Right renal pelvis (tissue), 4 donors: ENCODE measurements around the gene DHTKD1. TPM values are rescaled to one million over a fixed set of nuclear protein-coding genes. Genes with fewer than 3 reads are reported as not detected.
A peak's percentile ranks its signal among the peaks of the same experiment; 100 is the strongest.
"Not testable (repeated sequence)": the region's sequence is repeated elsewhere in the genome, so short reads cannot be mapped to it uniquely, and the experiment has no call there.

ENCODE experiments used
- DNase-seq, 4 donors: peaks; one replicate each; pipeline ENCODE4 v3.0.0-alpha.2; 2013; ENCODE audit warnings: low read depth in 4 of 4, low spot score in 3 of 4, missing footprints in 1 of 4
- polyA plus RNA-seq, 4 donors: library from polyadenylated mRNA; unstranded; fragments of 120-200 nt; gene quantifications; one replicate each; pipeline ENCODE4 v1.2.1, GENCODE V29; 2013; ENCODE audit not compliant: insufficient read length in 4 of 4

DHTKD1 gene
- polyA plus RNA-seq, 4 donors: 27.8 to 41.3 (median 32.0) TPM

DNA sequence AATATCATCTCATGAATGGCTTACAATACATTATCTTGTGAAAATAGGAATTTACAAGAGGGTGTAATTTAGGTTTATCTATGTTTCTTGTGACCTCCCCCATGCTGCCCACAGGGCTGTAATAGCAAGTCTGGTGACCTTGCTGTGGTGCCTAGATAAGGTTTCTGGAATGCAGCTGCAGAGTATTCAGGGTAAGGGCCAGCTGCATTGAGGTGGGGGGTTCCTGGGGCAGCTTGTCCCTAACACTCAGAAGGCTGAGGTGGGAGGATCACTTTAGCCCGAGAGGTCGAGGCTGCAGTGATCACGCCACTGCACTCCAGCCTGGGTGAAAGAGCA, 5.3 kb upstream of the DHTKD1 start:
- DNase-seq: no peak

- no peak for DNase-seq
Measured at GRCh38 chr10:12067336-12067735, 1.4 kb upstream of the DHTKD1 start.

DNA sequence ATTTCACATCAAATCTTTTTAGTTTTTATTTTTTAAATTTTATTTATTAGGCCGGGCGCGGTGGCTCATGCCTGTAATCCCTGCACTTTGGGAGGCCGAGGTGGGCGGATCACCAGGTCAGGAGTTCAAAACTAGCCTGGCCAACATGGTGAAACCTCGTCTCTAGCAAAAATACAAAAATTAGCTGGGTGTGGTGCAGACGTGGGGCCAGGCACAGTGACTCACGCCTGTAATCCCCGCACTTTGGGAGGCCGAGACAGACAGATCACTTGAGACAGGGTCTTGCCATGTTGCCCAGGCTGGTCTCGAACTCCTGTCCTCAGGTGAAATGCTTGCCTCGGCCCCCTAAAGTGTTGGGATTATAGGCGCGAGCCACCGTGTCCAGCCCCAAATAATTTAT, 2.7 kb downstream of the DHTKD1 start:
- DNase-seq: not testable (repeated sequence)

- DNase-seq: no peak
Measured at GRCh38 chr10:12073526-12073925, 4.8 kb downstream of the DHTKD1 start.

DNA sequence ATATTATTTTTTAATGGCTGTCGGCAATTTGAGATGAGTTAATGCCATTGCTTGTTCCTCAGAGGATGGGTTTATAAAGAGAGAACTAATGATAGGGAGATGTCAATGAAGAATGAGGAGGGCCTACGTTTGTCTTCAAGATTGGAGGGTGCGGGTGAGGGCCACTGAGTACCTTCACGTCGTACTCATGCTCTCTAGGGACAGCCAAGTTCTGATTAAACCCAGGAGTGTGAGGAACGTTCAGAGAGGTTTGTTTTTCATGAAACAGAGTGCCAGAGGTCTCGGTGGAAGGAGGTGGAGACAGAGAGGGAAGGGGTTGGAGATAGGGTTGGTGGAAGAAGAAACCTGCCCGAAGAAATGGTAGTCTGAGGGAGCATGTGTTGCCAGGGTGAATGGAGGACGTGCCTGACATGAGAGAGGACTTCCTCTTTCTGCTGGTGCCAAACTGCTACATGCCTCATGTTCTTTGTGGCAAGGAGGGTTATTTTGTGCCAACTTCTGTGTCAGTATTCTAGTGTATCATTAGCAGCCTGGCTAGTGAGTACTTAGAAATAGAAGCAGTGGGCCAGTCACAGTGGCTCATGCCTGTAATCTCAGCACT, 8.9 kb downstream of the DHTKD1 start:
- DNase-seq: no peak

- no peak for DNase-seq
Measured at GRCh38 chr10:12081470-12081869, 12.7 kb downstream of the DHTKD1 start.

DNA sequence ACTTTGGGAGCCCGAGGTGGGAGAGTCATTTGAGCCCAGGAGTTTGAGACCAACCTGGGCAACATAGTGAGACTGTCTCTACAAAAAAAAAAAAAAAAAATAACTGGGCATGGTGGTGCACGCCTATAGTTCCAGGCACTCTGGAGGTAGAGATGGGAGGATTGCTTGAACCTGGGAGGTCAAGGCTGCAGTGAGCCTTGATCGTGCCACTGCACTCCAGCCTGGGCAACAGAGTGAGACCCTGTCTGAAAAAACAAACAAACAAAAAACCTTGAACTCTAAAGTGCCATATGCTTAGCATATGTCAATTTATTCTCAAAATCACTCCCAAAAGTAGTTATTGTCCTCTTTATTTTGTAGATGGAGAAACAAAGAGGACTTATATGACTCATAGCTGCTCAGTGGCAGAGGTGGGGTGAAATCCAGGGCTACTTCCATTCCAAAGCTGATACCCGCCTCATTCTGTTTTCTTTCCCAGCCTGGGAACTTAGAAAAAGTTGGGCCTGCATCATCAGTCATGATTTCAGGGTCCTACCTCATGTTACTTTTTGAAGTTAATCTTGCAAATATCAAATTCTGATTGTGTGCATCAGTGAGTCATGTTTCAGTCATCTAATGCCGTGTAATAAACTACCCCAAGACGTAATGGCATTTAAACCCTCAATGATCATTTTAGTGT, 13.3 kb downstream of the DHTKD1 start:
- DNase-seq: no peak

- DNase-seq: no peak
Measured at GRCh38 chr10:12088919-12089318, 20.2 kb downstream of the DHTKD1 start.

DNA sequence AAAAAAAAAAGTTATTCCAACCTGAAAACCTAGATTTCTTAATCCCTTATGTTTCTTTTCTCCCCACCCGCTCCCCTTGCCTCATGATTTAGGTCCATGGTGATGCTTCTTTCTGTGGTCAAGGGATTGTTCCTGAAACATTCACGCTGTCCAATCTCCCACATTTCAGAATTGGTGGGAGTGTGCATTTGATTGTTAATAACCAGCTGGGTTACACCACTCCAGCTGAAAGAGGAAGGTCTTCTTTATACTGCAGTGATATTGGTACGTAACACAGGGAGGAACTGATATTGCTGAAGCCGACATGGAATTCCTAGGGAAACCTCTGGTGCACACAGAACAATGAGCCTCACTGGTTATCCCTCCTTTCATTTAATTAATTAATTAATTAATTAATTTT, 22.7 kb downstream of the DHTKD1 start:
- DNase-seq: no peak

DNA sequence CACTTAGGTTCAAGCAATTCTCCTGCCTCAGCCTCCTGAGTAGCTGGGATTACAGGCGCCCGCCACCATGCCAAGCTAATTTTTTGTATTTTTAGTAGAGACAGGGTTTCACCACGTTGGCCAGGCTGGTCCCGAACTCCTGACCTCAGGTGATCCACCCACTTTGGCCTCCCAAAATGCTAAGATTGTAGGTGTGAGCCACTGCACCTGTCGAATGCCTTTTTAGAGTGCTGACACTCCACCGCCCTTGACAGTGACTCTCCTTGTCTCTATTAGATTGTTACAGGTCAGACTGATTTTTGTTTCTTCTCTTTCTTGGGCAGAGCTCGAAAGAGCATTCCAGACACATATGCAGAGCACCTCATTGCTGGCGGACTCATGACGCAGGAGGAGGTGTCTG, 28.6 kb downstream of the DHTKD1 start:
- DNase-seq: not testable (repeated sequence)

DNA sequence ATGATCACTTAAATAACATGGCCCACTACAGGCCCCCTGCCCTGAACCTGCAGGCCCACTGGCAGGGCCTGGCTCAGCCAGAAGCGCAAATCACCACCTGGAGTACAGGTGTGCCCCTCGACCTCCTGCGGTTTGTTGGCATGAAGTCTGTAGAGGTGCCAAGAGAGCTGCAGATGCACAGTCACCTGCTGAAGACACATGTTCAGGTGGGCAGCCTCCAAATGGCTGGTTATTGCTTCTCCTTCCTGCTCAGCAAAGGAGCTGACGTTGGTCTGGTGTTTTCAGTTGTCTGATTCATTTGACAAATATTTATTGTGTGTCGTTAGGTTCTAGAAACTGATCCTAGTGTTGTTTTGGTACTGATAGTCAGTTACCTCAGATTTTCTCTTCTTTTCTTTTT, 29.0 kb downstream of the DHTKD1 start:
- no peak for DNase-seq

- DNase-seq: no peak
Measured at GRCh38 chr10:12098966-12099365, 30.2 kb downstream of the DHTKD1 start.

- no peak for DNase-seq
Measured at GRCh38 chr10:12103802-12104201, 35.0 kb downstream of the DHTKD1 start.

- no peak for DNase-seq
Measured at GRCh38 chr10:12107781-12108180, 39.0 kb downstream of the DHTKD1 start.

DNA sequence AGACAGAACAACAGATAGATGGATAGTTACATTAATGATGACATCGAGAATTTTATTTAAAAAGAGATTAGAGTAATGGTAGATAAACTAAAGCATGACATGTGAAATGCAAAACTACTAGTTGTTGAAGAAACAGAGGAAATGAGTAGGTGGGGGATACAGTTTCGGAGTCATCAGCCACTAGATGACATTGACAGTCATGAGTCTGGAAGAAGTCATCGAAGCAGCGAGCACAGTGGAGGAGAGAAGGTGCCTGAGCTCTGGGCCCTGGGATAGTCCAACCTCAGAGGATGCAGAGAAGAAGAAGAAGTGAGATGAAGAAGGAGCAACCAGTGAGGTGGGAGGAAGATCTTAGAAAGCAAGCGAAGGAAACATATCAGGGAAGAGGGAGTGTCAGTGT, 40.5 kb downstream of the DHTKD1 start:
- DNase-seq: no peak

DNA sequence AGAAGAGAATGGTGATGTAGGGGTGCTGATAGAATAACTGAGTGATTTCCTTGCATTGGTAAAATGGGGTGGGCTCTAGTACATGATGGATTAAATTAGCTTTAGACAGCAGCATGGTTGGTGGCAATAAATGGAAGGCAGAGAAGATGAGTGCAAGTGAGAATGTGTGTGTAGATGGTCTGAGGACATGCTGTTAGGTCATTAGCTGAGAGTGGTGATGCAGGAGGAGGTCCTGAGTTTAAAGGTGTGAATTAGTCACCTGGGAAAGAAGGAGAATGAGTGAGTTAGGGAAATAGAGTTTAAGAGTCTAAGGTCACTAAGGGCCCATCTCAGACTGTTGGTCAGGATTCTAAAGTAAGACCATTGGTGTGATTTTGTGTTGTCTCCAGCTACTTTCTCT, 42.8 kb downstream of the DHTKD1 start:
- DNase-seq: no peak

DNA sequence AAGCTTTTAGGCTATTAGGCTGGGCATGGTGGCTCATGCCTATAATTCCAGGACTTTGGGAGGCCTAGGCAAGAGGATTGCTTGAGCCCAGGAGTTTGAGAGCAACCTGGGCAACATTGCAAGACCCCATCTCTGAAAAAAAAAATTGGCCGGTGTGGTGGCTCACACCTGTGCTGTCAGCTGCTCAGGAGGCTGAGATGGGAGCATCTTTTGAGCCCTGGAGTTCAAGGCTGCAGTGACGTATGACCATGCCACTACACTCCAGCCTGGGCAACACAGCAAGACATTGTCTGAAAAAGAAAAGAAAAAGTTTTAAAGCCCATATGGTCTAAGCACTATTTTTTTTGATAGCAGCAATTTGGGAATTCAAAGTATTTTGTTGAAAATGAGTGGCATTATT, 44.9 kb downstream of the DHTKD1 start:
- no peak for DNase-seq

GRCh38 chr10:12121673-12122072, 52.9 kb downstream of the DHTKD1 start:
- DNase-seq: no peak

DNA sequence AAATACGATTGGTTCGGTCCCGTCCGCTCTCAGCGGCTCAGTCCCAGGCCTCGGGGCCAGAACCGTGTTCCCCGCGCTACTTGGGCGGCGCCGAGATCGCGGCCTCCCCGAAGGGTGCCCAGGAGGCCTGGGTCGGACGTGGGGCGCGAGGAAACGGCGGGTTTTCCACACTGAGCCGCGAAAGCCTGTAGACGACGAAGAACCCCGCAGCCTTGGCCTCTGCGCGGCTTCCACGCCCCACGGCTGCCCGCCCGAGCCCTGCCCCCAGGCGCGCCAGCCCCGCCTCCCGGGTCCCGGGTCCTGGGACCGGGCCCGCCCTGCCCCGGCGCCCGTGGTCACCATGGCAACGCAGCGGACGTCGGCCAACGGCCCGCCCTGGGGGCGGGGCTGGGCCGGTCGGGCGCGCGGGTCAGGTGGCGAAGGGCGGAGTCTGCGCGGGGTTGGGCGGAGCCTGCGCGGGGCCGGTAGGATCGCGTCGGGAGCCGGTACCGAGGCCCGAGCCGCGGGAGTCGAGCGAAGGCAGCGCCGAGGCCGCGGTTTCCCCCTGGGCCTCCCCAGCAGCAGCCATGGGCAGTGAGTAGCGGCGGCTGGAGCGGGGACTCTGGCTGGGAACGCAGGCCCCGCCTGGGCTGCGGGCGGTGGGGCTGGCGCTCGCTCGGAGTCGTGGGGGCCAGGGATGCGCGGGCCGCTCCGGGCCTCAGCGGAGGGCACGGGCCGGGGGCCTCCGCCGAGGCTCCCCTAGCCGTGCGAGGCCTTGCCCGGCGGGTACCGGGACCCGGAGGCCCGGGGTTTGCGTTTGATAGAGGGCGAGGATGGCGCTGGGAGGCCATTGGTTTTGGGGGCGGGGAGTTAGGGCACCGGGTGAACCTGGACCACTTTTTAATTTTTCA, 60.7 kb downstream of the DHTKD1 start, which contains the start of gene SEC61A2:
TSS of gene SEC61A2 (plus strand) at position 456 of the 890 bp plus-strand sequence. CDS start at position 567, 111 bp downstream.
- peak; percentile 86 to 92 (median 90) for DNase-seq

GRCh38 chr10:12130237-12130872, 61.6 kb downstream of the DHTKD1 start:
- DNase-seq: peak in 3 of 4 donors; percentile 20 to 48 (median 34)

- no peak for DNase-seq
Measured at GRCh38 chr10:12135631-12136030, 66.9 kb downstream of the DHTKD1 start.
